ENCODE measurements around the gene TBC1D2.
"Not testable (repeated sequence)": the region's sequence is repeated elsewhere in the genome, so short reads cannot be mapped to it uniquely, and the experiment has no call there.

The TBC1D2 gene

GRCh38 chr9:98269652-98270051 lies 14.2 kb upstream of the TBC1D2 start:
- DNase-seq: not testable (repeated sequence)

- not testable (repeated sequence) for DNase-seq
Observed at GRCh38 chr9:98267556-98267955, 12.1 kb upstream of the TBC1D2 start.

DNA sequence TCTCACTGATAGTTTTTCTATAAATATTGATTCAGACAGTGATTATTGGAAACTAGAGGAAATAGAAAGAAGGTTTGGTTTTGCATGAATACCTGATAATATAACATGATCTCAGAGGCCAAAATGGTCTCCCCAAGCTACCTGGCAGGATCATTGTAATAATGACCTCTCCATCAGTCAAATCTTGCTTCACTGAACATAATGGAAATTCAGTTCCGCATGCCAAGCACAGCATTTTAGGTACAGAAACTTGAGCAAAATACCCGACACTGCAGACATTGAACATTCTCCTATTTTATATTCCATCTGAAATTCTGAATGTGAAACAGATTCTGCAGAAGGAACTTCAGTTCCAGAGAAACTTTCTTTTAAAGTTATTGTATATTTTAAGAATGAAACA lies 9.1 kb upstream of the TBC1D2 start:
- DNase-seq: no peak

GRCh38 chr9:98263482-98264357 lies 8.3 kb upstream of the TBC1D2 start:
- peak; percentile 79 for DNase-seq

GRCh38 chr9:98263080-98263479 lies 7.6 kb upstream of the TBC1D2 start:
- no peak for DNase-seq

DNA sequence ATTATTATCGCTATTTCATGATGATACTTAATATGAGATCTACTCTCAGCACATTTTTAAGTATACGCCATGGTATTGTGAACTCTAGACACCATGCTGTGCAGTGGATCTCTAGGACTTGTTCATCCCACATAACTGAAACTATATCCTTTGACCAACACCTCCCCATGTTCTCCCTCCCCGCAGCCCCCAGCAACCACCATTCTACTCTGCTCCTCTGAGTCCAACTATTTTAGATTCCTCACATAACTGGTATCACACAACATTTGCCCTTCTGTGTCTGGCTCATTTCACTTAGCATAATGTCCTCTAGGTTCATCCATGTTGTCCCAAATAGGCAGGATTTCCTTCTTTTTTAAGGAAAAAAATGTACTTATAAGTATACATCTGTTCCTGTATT lies 6.6 kb upstream of the TBC1D2 start:
- no peak for DNase-seq

- no peak for DNase-seq
Observed at GRCh38 chr9:98260635-98261034, 5.2 kb upstream of the TBC1D2 start.

- DNase-seq: no peak
Observed at GRCh38 chr9:98259791-98260190, 4.3 kb upstream of the TBC1D2 start.

DNA sequence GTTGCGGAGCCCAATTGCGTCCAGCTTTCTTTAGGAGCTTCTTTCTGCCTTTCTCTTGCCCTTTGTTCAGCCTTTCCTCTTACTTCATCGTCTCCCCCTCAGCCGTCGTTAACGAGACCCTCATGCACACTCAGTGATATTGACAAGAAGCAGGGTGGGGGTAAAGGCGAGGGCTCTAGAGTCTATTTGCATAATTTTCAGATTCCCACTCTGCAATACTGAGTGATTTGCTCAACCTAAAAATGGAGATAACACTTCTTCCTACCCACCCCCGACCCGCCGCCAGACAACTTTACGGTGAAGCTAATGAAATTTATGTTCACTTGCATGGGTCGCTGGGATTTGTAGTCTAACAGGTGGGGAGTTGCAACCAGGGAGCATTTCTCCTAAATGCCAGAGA lies 1.3 kb upstream of the TBC1D2 start:
- no peak for DNase-seq

- DNase-seq: no peak
Observed at GRCh38 chr9:98255061-98255577, 330 bp downstream of the TBC1D2 start.

GRCh38 chr9:98254228-98255060 lies 1.0 kb downstream of the TBC1D2 start:
- no peak for DNase-seq

DNA sequence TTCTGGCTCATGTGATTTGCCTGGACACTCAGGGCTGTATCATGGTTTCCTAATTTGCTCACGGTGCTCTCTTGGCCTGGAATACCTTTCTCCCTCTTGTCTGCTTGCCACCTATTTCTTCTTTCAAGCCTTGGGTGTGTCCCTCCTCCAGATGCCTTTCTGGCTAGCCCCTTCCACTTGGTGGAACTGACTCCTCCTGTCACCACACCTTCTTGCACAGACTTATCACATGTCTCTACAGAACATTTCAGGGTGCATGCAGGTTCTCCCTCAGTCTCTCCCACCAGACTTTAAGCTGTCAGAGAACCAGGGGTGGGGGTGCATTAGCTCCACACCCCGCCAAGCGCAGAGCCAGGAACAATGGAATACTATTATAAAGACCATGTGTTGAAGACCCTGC lies 1.9 kb downstream of the TBC1D2 start:
- no peak for DNase-seq

DNA sequence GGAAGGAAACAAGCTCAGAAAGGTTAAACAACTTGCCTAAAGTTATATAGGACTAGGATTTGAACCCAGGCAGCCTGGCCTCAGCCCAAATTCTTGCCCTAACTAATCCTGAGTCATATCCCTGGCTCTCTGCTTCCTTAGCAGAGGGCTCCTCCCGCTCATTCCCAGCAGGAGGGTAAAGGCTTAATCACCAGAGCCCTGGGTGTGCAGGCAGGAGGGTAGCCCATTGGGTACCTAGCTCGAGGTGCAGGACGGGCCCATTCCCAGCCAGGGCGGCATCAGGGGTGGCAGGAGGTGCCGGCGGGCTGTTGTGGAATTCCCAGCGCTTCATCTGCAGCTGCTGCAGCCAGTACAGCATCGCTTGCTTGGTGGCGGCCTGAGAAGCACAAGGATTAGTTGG lies 3.9 kb downstream of the TBC1D2 start:
- DNase-seq: no peak

DNA sequence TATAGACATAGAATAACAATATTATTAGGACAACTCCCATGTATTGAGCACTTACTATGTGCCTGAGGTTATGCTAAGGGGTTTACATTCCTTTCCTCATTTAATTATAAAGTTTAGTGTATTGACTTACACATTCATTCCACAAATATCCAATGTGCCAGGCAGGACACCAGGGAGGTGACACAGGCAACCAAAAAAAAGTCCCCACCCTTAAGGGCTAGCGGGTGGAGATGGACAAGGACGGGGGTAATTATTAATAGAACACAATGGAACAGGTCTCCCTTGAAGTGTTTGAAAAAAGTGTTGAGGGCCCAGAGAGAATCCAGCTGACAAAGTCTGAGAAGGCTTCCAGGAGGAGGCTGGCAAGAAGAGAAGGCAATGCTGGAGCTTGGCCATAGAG lies 5.7 kb downstream of the TBC1D2 start:
- DNase-seq: no peak

DNA sequence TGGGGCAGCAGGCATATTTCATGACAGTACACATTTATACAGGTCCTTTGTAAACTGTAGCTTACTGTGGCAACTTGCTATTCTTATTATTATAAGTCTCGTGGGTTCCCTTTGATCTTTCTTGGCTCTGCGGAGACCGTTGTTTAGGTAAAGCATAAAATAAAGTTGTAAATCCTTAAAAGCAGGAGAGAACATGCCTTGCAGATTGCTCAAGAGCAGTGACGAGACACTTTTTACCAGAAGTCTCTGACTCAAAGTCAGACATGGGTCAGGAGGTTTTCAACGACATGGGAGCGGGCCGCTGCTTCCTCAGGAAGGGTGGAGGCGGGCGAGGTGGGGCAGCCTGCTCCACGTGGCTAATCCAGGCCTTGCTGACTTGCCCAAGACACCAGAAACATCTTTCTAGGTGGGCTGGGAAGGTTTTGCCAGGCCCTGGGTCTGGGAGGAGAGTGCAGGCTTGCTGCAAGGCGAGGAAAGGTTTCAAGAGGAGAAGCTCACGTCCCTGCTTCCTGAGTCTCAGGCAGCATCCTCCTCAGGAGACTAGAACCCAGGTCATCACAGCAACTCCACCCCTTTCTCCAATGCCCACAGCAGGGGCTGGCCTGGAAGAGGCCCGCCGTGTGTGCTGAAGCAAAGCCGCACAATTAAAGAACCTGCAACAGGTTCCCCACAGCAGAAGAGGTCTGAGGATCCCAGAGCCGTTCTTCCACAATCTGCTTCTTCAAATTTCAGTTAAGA lies 6.5 kb downstream of the TBC1D2 start:
- no peak for DNase-seq

DNA sequence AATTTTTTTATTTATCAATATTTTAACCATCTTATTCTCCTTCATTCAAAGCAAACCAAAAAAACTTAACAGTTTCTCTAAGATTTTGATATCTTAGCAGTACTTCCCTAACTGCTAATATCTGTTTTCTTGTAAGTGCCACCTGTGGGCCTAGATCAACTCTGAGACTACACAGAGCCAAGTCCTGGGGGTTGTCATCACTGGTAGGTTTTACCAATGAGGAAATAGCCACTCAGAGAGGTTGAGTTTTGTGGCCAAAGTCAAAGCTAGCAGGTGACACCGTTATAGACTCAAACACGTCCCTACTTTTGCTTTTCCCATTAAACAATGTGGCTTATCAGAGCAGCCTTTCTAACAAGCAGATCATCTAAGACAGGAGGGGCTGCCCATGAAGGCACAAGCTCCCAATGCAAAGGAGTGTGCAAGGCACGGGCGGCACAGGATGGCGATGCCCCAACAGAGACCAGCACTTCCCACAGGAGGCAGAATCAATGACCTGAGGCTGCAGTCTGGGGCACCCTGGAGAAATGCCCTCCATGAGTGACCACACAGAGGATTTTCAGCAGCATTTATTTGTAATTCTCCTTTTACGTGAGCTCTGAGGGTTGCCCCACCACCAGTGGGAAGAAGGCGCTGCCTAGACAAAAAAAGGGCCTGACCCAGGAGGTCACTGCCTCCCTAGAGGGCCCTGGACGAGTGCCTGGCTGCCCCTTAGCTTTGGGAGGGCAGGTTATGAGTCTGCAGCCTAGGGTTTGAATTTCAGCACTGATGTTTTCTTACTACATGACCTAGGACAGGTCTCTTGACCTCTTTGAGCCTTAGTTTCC lies 7.4 kb downstream of the TBC1D2 start:
- no peak for DNase-seq

DNA sequence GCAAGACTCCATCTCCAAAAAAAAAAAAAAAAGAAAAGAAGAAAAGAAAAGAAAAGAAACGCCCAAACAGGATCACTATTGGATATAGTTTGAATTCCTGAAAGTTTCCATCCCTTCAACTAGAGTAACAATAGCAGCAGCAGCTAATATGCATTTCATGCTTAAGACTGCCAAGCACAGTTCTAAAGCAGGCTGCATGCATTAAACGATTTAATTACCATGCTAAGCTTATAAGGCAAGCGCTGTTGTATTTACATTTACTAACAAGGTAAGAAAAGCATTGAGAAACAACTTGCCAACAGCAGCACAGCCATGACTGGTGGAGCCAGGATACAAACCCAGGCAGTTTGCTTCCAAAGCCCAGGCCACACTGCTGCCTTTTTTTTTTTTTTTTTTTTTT lies 13.0 kb downstream of the TBC1D2 start:
- no peak for DNase-seq

GRCh38 chr9:98241357-98242300 lies 13.8 kb downstream of the TBC1D2 start:
- DNase-seq: no peak

GRCh38 chr9:98240475-98240874 lies 15.0 kb downstream of the TBC1D2 start:
- no peak for DNase-seq

DNA sequence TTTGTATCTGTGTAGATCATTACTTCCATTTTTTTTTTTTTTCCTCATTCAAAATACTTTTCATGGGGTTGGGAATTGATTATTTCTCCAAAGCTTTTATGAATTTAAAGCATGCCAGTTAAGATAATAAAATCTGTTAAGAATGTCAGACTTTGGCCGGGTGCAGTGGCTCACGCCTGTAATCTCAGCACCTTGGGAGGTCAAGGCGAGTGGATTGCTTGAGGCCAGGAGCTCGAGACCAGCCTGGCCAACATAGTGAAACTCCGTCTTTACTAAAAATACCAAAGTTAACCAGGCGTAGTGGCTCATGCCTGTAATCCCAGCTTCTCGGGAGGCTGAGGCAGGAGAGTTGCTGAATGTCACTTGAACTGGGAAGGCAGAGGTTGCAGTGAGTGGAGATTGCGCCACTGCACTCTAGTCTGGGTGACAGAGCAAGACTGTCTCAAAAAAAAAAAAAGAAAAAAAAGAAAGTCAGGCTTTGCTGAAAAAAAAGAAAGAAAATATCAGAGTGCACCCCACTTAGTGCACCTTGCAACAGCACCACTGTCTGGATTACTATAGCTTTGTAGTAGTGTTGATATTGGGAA lies 18.5 kb downstream of the TBC1D2 start:
- no peak for DNase-seq

GRCh38 chr9:98235126-98235525 lies 20.3 kb downstream of the TBC1D2 start:
- DNase-seq: no peak
